Measurements from ENCODE around the gene P2RX5.
A peak's percentile ranks its signal among the peaks of the same experiment; 100 is the strongest.
"Not testable (repeated sequence)": the region's sequence is repeated elsewhere in the genome, so short reads cannot be mapped to it uniquely, and the experiment has no call there.

P2RX5 gene

GRCh38 chr17:3695723-3696411 is at the start of gene P2RX5:
TSS of gene P2RX5 (minus strand) at chr17:3696155. CDS start at chr17:3696005, 150 bp downstream.
- peak in 2 of 3 donors; percentile 9 to 38 for DNase-seq (ENCODE audit: low read depth in 3 of 3)

- DNase-seq (ENCODE audit: low read depth in 3 of 3) = no peak
Observed at GRCh38 chr17:3745071-3745470, 49.1 kb upstream of the P2RX5 start.

- no peak for DNase-seq (ENCODE audit: low read depth in 3 of 3)
Observed at GRCh38 chr17:3744014-3744413, 48.1 kb upstream of the P2RX5 start.

- no peak for DNase-seq (ENCODE audit: low read depth in 3 of 3)
Observed at GRCh38 chr17:3740611-3741073, 44.7 kb upstream of the P2RX5 start.

- no peak for DNase-seq (ENCODE audit: low read depth in 3 of 3)
Observed at GRCh38 chr17:3739422-3740124, 43.6 kb upstream of the P2RX5 start.

GRCh38 chr17:3738562-3739295 is 42.8 kb upstream of the P2RX5 start:
- peak; percentile 41 to 72 (median 68) for DNase-seq (ENCODE audit: low read depth in 3 of 3)

- DNase-seq (ENCODE audit: low read depth in 3 of 3) = no peak
Observed at GRCh38 chr17:3735515-3735914, 39.6 kb upstream of the P2RX5 start.

GRCh38 chr17:3734911-3735276 is 38.9 kb upstream of the P2RX5 start:
- not testable (repeated sequence) for DNase-seq (ENCODE audit: low read depth in 3 of 3)

GRCh38 chr17:3732210-3732621 is 36.3 kb upstream of the P2RX5 start:
- no peak for DNase-seq (ENCODE audit: low read depth in 3 of 3)

- DNase-seq (ENCODE audit: low read depth in 3 of 3) = no peak
Observed at GRCh38 chr17:3730881-3731429, 35.0 kb upstream of the P2RX5 start.

- no peak for DNase-seq (ENCODE audit: low read depth in 3 of 3)
Observed at GRCh38 chr17:3729881-3730280, 33.9 kb upstream of the P2RX5 start.

GRCh38 chr17:3728099-3728498 is 32.1 kb upstream of the P2RX5 start:
- not testable (repeated sequence) for DNase-seq (ENCODE audit: low read depth in 3 of 3)

- DNase-seq (ENCODE audit: low read depth in 3 of 3) = no peak
Observed at GRCh38 chr17:3727041-3727440, 31.1 kb upstream of the P2RX5 start.

GRCh38 chr17:3724378-3725077 is 28.6 kb upstream of the P2RX5 start:
- no peak for DNase-seq (ENCODE audit: low read depth in 3 of 3)

- DNase-seq (ENCODE audit: low read depth in 3 of 3) = peak; percentile 86 to 94 (median 90)
Observed at GRCh38 chr17:3723556-3724377, 27.8 kb upstream of the P2RX5 start, which contains the start of gene HASPIN. TSS of gene HASPIN (plus strand) at chr17:3723903. CDS start at chr17:3723936, 33 bp downstream.

GRCh38 chr17:3723188-3723555 is 27.2 kb upstream of the P2RX5 start:
- DNase-seq (ENCODE audit: low read depth in 3 of 3) = no peak

- no peak for DNase-seq (ENCODE audit: low read depth in 3 of 3)
Observed at GRCh38 chr17:3722716-3723115, 26.8 kb upstream of the P2RX5 start.

- no peak for DNase-seq (ENCODE audit: low read depth in 3 of 3)
Observed at GRCh38 chr17:3719265-3719664, 23.3 kb upstream of the P2RX5 start.

GRCh38 chr17:3718201-3718600 is 22.2 kb upstream of the P2RX5 start:
- no peak for DNase-seq (ENCODE audit: low read depth in 3 of 3)

- DNase-seq (ENCODE audit: low read depth in 3 of 3) = no peak
Observed at GRCh38 chr17:3715296-3715695, 19.3 kb upstream of the P2RX5 start.

Data from stimulated activated CD4-positive, alpha-beta T cell treated with anti-CD3 and anti-CD28 coated beads, TNF-alpha, amount 100 ng/mL, for 48 hours (primary cell).